ENCODE measurements around the gene SDK1. TPM values are rescaled to one million over a fixed set of nuclear protein-coding genes. Genes with fewer than 3 reads are reported as not detected.

SDK1 gene
- total RNA-seq, 2 experiments from 2014 or later, result 0.19 to 0.36 TPM

DNA sequence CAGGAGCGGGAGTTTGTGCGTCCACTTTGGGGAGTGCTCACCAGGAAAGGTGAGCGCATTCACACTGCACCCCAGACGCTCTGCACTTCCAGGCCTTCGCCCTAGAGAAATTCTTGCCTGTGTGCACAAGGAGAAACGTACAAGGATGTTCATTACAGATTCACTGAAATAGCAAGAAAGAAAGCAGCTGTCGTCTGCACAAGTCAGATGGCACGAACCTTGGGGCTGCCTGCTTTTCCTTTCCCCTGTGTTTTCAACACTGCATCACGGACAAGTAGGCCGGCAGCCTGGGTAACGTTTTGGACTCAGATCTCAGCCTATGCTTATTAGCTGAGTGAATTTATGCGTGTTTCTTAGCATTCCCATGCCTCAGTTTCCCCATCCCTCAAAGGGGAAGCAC, 834.2 kb downstream of the SDK1 start:
- no peak overlapping the region for H3K4me3 ChIP-seq (ENCODE audit: low read depth, low read length, poor library complexity, severe bottlenecking)
- H4K20me1 ChIP-seq (ENCODE audit: insufficient read depth, low read length), result no peaks in the 10 kb centered on the region
- ChIA-PET POLR2A (interaction anchor here (0.6 kb wide), 1 partner anchor 239 kb away, joined by 3 read pairs; no protein-coding TSS in a partner anchor), CTCF (ENCODE audit: unreplicated experiment) (no interaction called here)
- no peak for DNase-seq (ENCODE audit: low spot score)
- H3K27ac ChIP-seq (ENCODE audit: low read depth, low read length, poor library complexity, severe bottlenecking), result no peak overlapping the region
- no peaks in the 10 kb centered on the region for H3K9me2 ChIP-seq (ENCODE audit: insufficient read depth, low read length)
- no peak for TF ChIP-seq CTCF (conservative IDR thresholded peaks at IDR 0.05; ENCODE audit: low read length)
- TF ChIP-seq EZH2phosphoT487 (IDR thresholded peaks at IDR 0.05; ENCODE audit: borderline replicate concordance, low read depth, low read length), result no peak
- H3K36me3 ChIP-seq (ENCODE audit: insufficient read depth, low read length), result no peaks in the 10 kb centered on the region
- no peaks in the 10 kb centered on the region for H3K9me3 ChIP-seq (ENCODE audit: low read length)
- intact Hi-C loops (cut with micrococcal nuclease; ENCODE audit: unreplicated experiment), result no loop called here
- no peak overlapping the region for H2AFZ ChIP-seq (ENCODE audit: low read length)
- no peaks in the 10 kb centered on the region for H3K4me1 ChIP-seq (ENCODE audit: insufficient read depth, low read length, poor library complexity, severe bottlenecking)
- no peak overlapping the region for H3K4me2 ChIP-seq (ENCODE audit: low read length)
- no peaks in the 10 kb centered on the region for H3K79me2 ChIP-seq (ENCODE audit: insufficient read depth, low read depth, low read length)
- BruUV-seq (replicated peaks), result no TSS peak

GRCh38 chr7:4136036-4136435, 835.0 kb downstream of the SDK1 start:
- DNase-seq (ENCODE audit: low spot score), result no peak
- ChIA-PET POLR2A (interaction anchor here (0.6 kb wide), 1 partner anchor 238 kb away, joined by 3 read pairs; no protein-coding TSS in a partner anchor), CTCF (ENCODE audit: unreplicated experiment) (no interaction called here)
- Histone ChIP-seq H3K79me2 (ENCODE audit: insufficient read depth, low read depth, low read length) (no peaks in the 10 kb centered on the region), H4K20me1 (ENCODE audit: insufficient read depth, low read length) (no peaks in the 10 kb centered on the region), H2AFZ (ENCODE audit: low read length) (no peak overlapping the region), H3K4me3 (ENCODE audit: low read depth, low read length, poor library complexity, severe bottlenecking) (no peak overlapping the region), H3K4me1 (ENCODE audit: insufficient read depth, low read length, poor library complexity, severe bottlenecking) (no peaks in the 10 kb centered on the region), H3K9me3 (ENCODE audit: low read length) (no peaks in the 10 kb centered on the region), H3K9me2 (ENCODE audit: insufficient read depth, low read length) (no peaks in the 10 kb centered on the region), H3K36me3 (ENCODE audit: insufficient read depth, low read length) (no peaks in the 10 kb centered on the region), H3K27ac (ENCODE audit: low read depth, low read length, poor library complexity, severe bottlenecking) (no peak overlapping the region), H3K4me2 (ENCODE audit: low read length) (no peak overlapping the region)
- intact Hi-C loops (cut with micrococcal nuclease; ENCODE audit: unreplicated experiment), result no loop called here
- BruUV-seq (replicated peaks), result no TSS peak
- TF ChIP-seq EZH2phosphoT487 (IDR thresholded peaks at IDR 0.05; ENCODE audit: borderline replicate concordance, low read depth, low read length) (no peak), CTCF (conservative IDR thresholded peaks at IDR 0.05; ENCODE audit: low read length) (no peak)

- Histone ChIP-seq H3K9me2 (ENCODE audit: insufficient read depth, low read length) (no peaks in the 10 kb centered on the region), H3K27ac (ENCODE audit: low read depth, low read length, poor library complexity, severe bottlenecking) (no peak overlapping the region), H3K4me3 (ENCODE audit: low read depth, low read length, poor library complexity, severe bottlenecking) (no peak overlapping the region), H3K36me3 (ENCODE audit: insufficient read depth, low read length) (no peaks in the 10 kb centered on the region), H2AFZ (ENCODE audit: low read length) (no peak overlapping the region), H4K20me1 (ENCODE audit: insufficient read depth, low read length) (no peaks in the 10 kb centered on the region), H3K4me2 (ENCODE audit: low read length) (no peak overlapping the region), H3K4me1 (ENCODE audit: insufficient read depth, low read length, poor library complexity, severe bottlenecking) (no peaks in the 10 kb centered on the region), H3K79me2 (ENCODE audit: insufficient read depth, low read depth, low read length) (no peaks in the 10 kb centered on the region), H3K9me3 (ENCODE audit: low read length) (no peaks in the 10 kb centered on the region)
- intact Hi-C loops (cut with micrococcal nuclease; ENCODE audit: unreplicated experiment), result no loop called here
- BruUV-seq (replicated peaks), result no TSS peak
- TF ChIP-seq EZH2phosphoT487 (IDR thresholded peaks at IDR 0.05; ENCODE audit: borderline replicate concordance, low read depth, low read length), result no peak
- no peak for TF ChIP-seq CTCF (conservative IDR thresholded peaks at IDR 0.05; ENCODE audit: low read length)
- ChIA-PET CTCF (ENCODE audit: unreplicated experiment) (no interaction called here), POLR2A (no interaction called here)
- no peak for DNase-seq (ENCODE audit: low spot score)
These were observed 835.6 kb downstream of the SDK1 start for GRCh38 chr7:4136501-4137110.

Data from OCI-LY7 (cell line).